Suprapubic skin (tissue), 4 donors: ENCODE measurements around the gene DMAC1. TPM values are rescaled to one million over a fixed set of nuclear protein-coding genes. Genes with fewer than 3 reads are reported as not detected.

Source experiments
- DNase-seq, 2 donors: peaks; one replicate each; pipeline ENCODE4 v3.0.0-alpha.2; 2019; ENCODE audit warnings: low spot score in 2 of 2
- H3K27ac ChIP-seq: fragments of 200-600 bp; sonication (generic); one replicate; pipeline ENCODE4 v1.5.1; 2019
- H3K27me3 ChIP-seq: fragments of 200-600 bp; sonication (generic); one replicate; pipeline ENCODE4 v1.5.1; 2019
- H3K36me3 ChIP-seq: fragments of 200-600 bp; sonication (generic); one replicate; pipeline ENCODE4 v1.5.1; 2019
- H3K4me1 ChIP-seq: fragments of 200-600 bp; sonication (generic); one replicate; pipeline ENCODE4 v1.5.1; 2019
- H3K4me3 ChIP-seq: fragments of 200-600 bp; sonication (generic); one replicate; pipeline ENCODE4 v1.5.1; 2019; ENCODE audit warnings: mild to moderate bottlenecking
- H3K9me3 ChIP-seq: fragments of 200-600 bp; sonication (generic); one replicate; pipeline ENCODE4 v1.5.1; 2019
- CTCF ChIP-seq, 2 donors: fragments of 200-600 bp in 1 of 2; fragments of 450-650 bp in 1 of 2; sonication (generic) in 1 of 2; IDR thresholded peaks; one replicate each; pipeline ENCODE4 v1.5.1; 2016 to 2019; ENCODE audit warnings: antibody characterized with exemption in 2 of 2, mild to moderate bottlenecking in 1 of 2, moderate library complexity in 1 of 2
- EP300 ChIP-seq: sonication (generic); formaldehyde crosslinking; IDR thresholded peaks from one replicate; pipeline ENCODE4 v1.6.1; 2017; ENCODE audit warnings: antibody characterized with exemption
- POLR2A ChIP-seq, 2 donors: fragments of 450-650 bp; IDR thresholded peaks; one replicate each; pipeline ENCODE4 v1.6.1; 2017; ENCODE audit warnings: antibody characterized with exemption in 2 of 2, mild to moderate bottlenecking in 2 of 2, moderate library complexity in 2 of 2
- POLR2AphosphoS5 ChIP-seq, 3 donors: sonication (generic); formaldehyde crosslinking; IDR thresholded peaks; one replicate each; pipeline ENCODE4 v1.6.1; 2017; ENCODE audit warnings: antibody characterized with exemption in 3 of 3
- WGBS: methylation state at CpG from one replicate; pipeline ENCODE4 v1.1.5; 2018; 5-methylcytosine and 5-hydroxymethylcytosine counted together
- total RNA-seq, 4 donors: library from RNA; depleted of rRNA; stranded (reverse); fragments of >200 nt; gene quantifications; one replicate each; pipeline ENCODE4 v1.1.0, GENCODE V29; 2016

Gene DMAC1
- 10 to 100 TPM; 12.5 to 14.6 (median 13.6) TPM for total RNA-seq

- H3K9me3 ChIP-seq: no peaks in the 10 kb centered on the region
- no peaks in the 10 kb centered on the region for H3K27me3 ChIP-seq
- peak in 1 of 2 donors; percentile 71 for DNase-seq
- peak within 1 kb of the TSS; percentile 81 for H3K27ac ChIP-seq
- TF ChIP-seq CTCF (IDR thresholded peaks at IDR 0.05): no peak
- TF ChIP-seq POLR2AphosphoS5 (IDR thresholded peaks at IDR 0.05): peak in 1 of 3 donors; percentile 31
- peaks cover 23% of the 10 kb centered on the region for H3K36me3 ChIP-seq
- peaks cover 13% of the 10 kb centered on the region for H3K4me1 ChIP-seq
- under 1% methylated on average over 32 of the region's 46 CpGs for WGBS
- H3K4me3 ChIP-seq: peak within 1 kb of the TSS; percentile 79
Measured at GRCh38 chr9:7799234-7799943, at the start of gene DMAC1. TSS of gene DMAC1 (minus strand) at chr9:7799778. CDS start at chr9:7799734, 44 bp downstream.

GRCh38 chr9:7849362-7849761 is 49.8 kb upstream of the DMAC1 start:
- 72% methylated on average over 1 of the region's 1 CpG for WGBS
- H3K27me3 ChIP-seq: no peaks in the 10 kb centered on the region

GRCh38 chr9:7848498-7848897 is 48.9 kb upstream of the DMAC1 start:
- DNase-seq: no peak
- no peak overlapping the region for H3K4me3 ChIP-seq
- H3K9me3 ChIP-seq: no peaks in the 10 kb centered on the region
- WGBS: 92% methylated on average over 4 of the region's 4 CpGs
- TF ChIP-seq POLR2AphosphoS5 (IDR thresholded peaks at IDR 0.05) (no peak), CTCF (IDR thresholded peaks at IDR 0.05) (no peak)
- no peaks in the 10 kb centered on the region for H3K4me1 ChIP-seq
- H3K27ac ChIP-seq: no peak overlapping the region
- no peaks in the 10 kb centered on the region for H3K36me3 ChIP-seq
- H3K27me3 ChIP-seq: no peaks in the 10 kb centered on the region

More at GRCh38 chr9:7849362-7849761, 49.8 kb upstream of the DMAC1 start:
- H3K4me1 ChIP-seq: no peaks in the 10 kb centered on the region
- no peak for DNase-seq
- H3K9me3 ChIP-seq: no peaks in the 10 kb centered on the region
- H3K36me3 ChIP-seq: no peaks in the 10 kb centered on the region
- no peak overlapping the region for H3K4me3 ChIP-seq
- TF ChIP-seq POLR2A (IDR thresholded peaks at IDR 0.05) (no peak), EP300 (no peak), CTCF (IDR thresholded peaks at IDR 0.05) (no peak), POLR2AphosphoS5 (IDR thresholded peaks at IDR 0.05) (no peak)
- no peak overlapping the region for H3K27ac ChIP-seq

DNA sequence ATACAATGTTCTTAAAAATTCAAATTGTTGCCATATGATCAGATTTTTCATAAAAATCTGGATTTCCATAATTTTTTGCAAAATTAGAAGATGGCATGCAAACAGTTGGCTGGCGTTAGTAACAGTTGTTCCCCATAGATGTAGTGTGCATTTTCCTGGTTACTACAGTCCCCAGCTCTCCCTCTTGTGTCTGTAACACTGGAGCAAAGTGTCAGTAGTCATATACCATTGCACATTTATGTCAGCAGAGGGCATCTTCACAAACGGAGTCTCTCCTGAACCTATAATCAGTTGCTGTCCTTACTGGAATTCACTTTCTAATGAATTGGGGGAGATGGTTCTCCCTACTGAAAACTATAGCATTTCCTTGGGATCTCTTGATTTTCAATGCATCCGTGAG is 44.7 kb upstream of the DMAC1 start:
- no peak overlapping the region for H3K27ac ChIP-seq
- no peak for DNase-seq
- TF ChIP-seq POLR2A (IDR thresholded peaks at IDR 0.05) (no peak), EP300 (no peak)
- H3K4me3 ChIP-seq: no peak overlapping the region
- H3K27me3 ChIP-seq: no peaks in the 10 kb centered on the region
- H3K9me3 ChIP-seq: no peaks in the 10 kb centered on the region
- no peaks in the 10 kb centered on the region for H3K4me1 ChIP-seq
- WGBS: 55% methylated on average over 3 of the region's 3 CpGs
- no peaks in the 10 kb centered on the region for H3K36me3 ChIP-seq

DNA sequence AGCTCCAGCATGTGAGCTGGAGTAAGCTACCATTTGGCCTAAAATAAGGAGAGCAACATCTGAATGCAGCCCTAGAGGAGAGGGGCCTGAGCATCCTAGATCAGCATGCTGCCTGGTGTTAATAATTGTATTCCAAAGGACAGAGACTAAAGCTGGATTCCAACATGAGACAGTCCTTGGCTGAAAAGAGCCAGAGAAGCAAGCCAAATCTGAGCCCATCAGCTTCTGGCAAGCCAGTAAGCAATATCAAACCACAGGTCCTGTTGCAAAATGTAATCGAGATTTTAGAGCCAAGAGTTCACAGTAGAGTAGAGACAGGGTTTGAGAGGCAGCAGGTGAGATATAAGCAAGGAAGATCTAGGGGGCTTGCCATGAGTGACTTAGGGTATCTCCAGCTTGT is 42.3 kb upstream of the DMAC1 start:
- Histone ChIP-seq H3K9me3 (no peaks in the 10 kb centered on the region), H3K36me3 (no peaks in the 10 kb centered on the region), H3K27ac (no peak overlapping the region), H3K4me3 (no peak overlapping the region), H3K27me3 (no peaks in the 10 kb centered on the region), H3K4me1 (no peaks in the 10 kb centered on the region)
- no peak for DNase-seq
- WGBS: 79% methylated on average over 1 of the region's 1 CpG
- no peak for TF ChIP-seq CTCF (IDR thresholded peaks at IDR 0.05)
- no peak for TF ChIP-seq POLR2A (IDR thresholded peaks at IDR 0.05)
- TF ChIP-seq EP300: no peak
- no peak for TF ChIP-seq POLR2AphosphoS5 (IDR thresholded peaks at IDR 0.05)

DNA sequence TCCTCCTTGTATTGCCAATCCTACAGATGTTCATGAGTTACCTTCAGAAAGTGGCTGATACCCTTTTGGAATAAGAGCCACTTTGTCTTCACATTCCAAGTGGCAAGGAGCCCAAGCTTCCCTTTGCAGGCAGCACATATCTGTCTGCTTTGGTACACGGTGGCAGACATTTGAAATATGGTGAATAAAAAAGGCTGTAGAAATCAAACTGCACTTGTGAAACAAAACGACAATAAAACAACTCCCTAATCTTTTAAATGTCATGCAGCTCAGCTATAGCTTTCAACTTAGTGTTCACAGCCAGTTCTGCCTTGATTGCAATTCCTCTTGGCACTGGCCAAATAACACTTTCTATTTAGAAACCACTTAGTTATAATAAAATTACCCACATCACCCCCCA is 35.0 kb upstream of the DMAC1 start:
- no peaks in the 10 kb centered on the region for H3K36me3 ChIP-seq
- TF ChIP-seq CTCF (IDR thresholded peaks at IDR 0.05) (no peak), POLR2A (IDR thresholded peaks at IDR 0.05) (no peak), POLR2AphosphoS5 (IDR thresholded peaks at IDR 0.05) (no peak), EP300 (no peak)
- no peaks in the 10 kb centered on the region for H3K9me3 ChIP-seq
- no peak for DNase-seq
- H3K27ac ChIP-seq: no peak overlapping the region
- no peaks in the 10 kb centered on the region for H3K4me1 ChIP-seq
- no peak overlapping the region for H3K4me3 ChIP-seq
- H3K27me3 ChIP-seq: no peaks in the 10 kb centered on the region
- 30% methylated on average over 2 of the region's 2 CpGs for WGBS
